ENCODE data around the gene MEGF10. TPM values are rescaled to one million over a fixed set of nuclear protein-coding genes. Genes with fewer than 3 reads are reported as not detected.

Gene MEGF10
- total RNA-seq, 1 donor from 2014 or later = 33.0 TPM

- FAIRE-seq (no peak), DNase-seq (ENCODE audit: low spot score in 2 of 2) (no peak)
Measured at GRCh38 chr5:127363403-127363802, 72.8 kb downstream of the MEGF10 start.

- FAIRE-seq = no peak
- no peak for DNase-seq (ENCODE audit: low spot score in 2 of 2)
Measured at GRCh38 chr5:127367029-127367428, 76.4 kb downstream of the MEGF10 start.

GRCh38 chr5:127367946-127368465 lies 77.4 kb downstream of the MEGF10 start:
- no peak for FAIRE-seq
- no peak for DNase-seq (ENCODE audit: low spot score in 2 of 2)

- DNase-seq (ENCODE audit: low spot score in 2 of 2) (no peak), FAIRE-seq (no peak)
Measured at GRCh38 chr5:127369796-127370195, 79.2 kb downstream of the MEGF10 start.

- DNase-seq (ENCODE audit: low spot score in 2 of 2) (no peak), FAIRE-seq (no peak)
Measured at GRCh38 chr5:127370631-127371030, 80.0 kb downstream of the MEGF10 start.

- no peak for FAIRE-seq
- DNase-seq (ENCODE audit: low spot score in 2 of 2) = no peak
Measured at GRCh38 chr5:127373858-127374491, 83.4 kb downstream of the MEGF10 start.

GRCh38 chr5:127375124-127375523 lies 84.5 kb downstream of the MEGF10 start:
- FAIRE-seq = no peak

GRCh38 chr5:127375544-127376091 lies 85.0 kb downstream of the MEGF10 start:
- FAIRE-seq (no peak), DNase-seq (ENCODE audit: low spot score in 2 of 2) (no peak)

More at GRCh38 chr5:127375124-127375523, 84.5 kb downstream of the MEGF10 start:
- DNase-seq (ENCODE audit: low spot score in 2 of 2) = no peak

GRCh38 chr5:127377651-127378050 lies 87.1 kb downstream of the MEGF10 start:
- FAIRE-seq = no peak
- no peak for DNase-seq (ENCODE audit: low spot score in 2 of 2)

- FAIRE-seq (no peak), DNase-seq (ENCODE audit: low spot score in 2 of 2) (no peak)
Measured at GRCh38 chr5:127385936-127386335, 95.3 kb downstream of the MEGF10 start.

GRCh38 chr5:127386557-127386956 lies 96.0 kb downstream of the MEGF10 start:
- no peak for FAIRE-seq
- no peak for DNase-seq (ENCODE audit: low spot score in 2 of 2)

- DNase-seq (ENCODE audit: low spot score in 2 of 2) (no peak), FAIRE-seq (no peak)
Measured at GRCh38 chr5:127389601-127390000, 99.0 kb downstream of the MEGF10 start.

GRCh38 chr5:127392762-127393161 lies 102.2 kb downstream of the MEGF10 start:
- FAIRE-seq = no peak
- DNase-seq (ENCODE audit: low spot score in 2 of 2) = no peak

- FAIRE-seq (no peak), DNase-seq (ENCODE audit: low spot score in 2 of 2) (no peak)
Measured at GRCh38 chr5:127396490-127397155, 106.0 kb downstream of the MEGF10 start.

GRCh38 chr5:127398508-127398907 lies 107.9 kb downstream of the MEGF10 start:
- DNase-seq (ENCODE audit: low spot score in 2 of 2) = no peak
- FAIRE-seq = no peak

- FAIRE-seq (no peak), DNase-seq (ENCODE audit: low spot score in 2 of 2) (no peak)
Measured at GRCh38 chr5:127399068-127399467, 108.5 kb downstream of the MEGF10 start.

- FAIRE-seq (no peak), DNase-seq (ENCODE audit: low spot score in 2 of 2) (no peak)
Measured at GRCh38 chr5:127400539-127400938, 109.9 kb downstream of the MEGF10 start.

GRCh38 chr5:127400946-127401670 lies 110.5 kb downstream of the MEGF10 start:
- DNase-seq (ENCODE audit: low spot score in 2 of 2) = no peak
- FAIRE-seq = no peak

- no peak for FAIRE-seq
Measured at GRCh38 chr5:127402361-127402760, 111.8 kb downstream of the MEGF10 start.

GRCh38 chr5:127404190-127404589 lies 113.6 kb downstream of the MEGF10 start:
- DNase-seq (ENCODE audit: low spot score in 2 of 2) (no peak), FAIRE-seq (no peak)

More at GRCh38 chr5:127402361-127402760, 111.8 kb downstream of the MEGF10 start:
- DNase-seq (ENCODE audit: low spot score in 2 of 2) = no peak
